CD14-positive monocyte (primary cell): ENCODE data around the gene MXI1. TPM values are rescaled to one million over a fixed set of nuclear protein-coding genes. Genes with fewer than 3 reads are reported as not detected.
"Not testable (repeated sequence)": the region's sequence is repeated elsewhere in the genome, so short reads cannot be mapped to it uniquely, and the experiment has no call there.

Experiments used
- DNase-seq, 3 donors: peaks; one replicate each; pipeline ENCODE4 v3.0.0-alpha.2; 2011 to 2022
- H2AFZ ChIP-seq: 2 replicates; pipeline ENCODE4 v1.6.0; 2012; ENCODE audit warnings: mild to moderate bottlenecking, low read depth, low read length, inconsistent platforms; ENCODE audit not compliant: insufficient read depth, poor library complexity, severe bottlenecking
- H3K27ac ChIP-seq, 2 donors: 1 replicate in 1 of 2; 2 replicates in 1 of 2; pipeline ENCODE4 v1.5.1; 2012 to 2013; ENCODE audit warnings: low read length in 2 of 2, control low read depth in 1 of 2, inconsistent platforms in 1 of 2, low read depth in 1 of 2, mild to moderate bottlenecking in 1 of 2
- H3K27me3 ChIP-seq, 2 donors: one replicate each; pipeline versions ENCODE4 v1.6.0 to v1.6.1; 2011 to 2013; ENCODE audit warnings: low read length in 2 of 2; ENCODE audit not compliant: control insufficient read depth in 2 of 2, insufficient read depth in 2 of 2
- H3K36me3 ChIP-seq, 2 donors: replicated peaks in 1 of 2; 1 replicate in 1 of 2; 2 replicates in 1 of 2; pipeline versions ENCODE4 v1.5.1 to v1.6.1; 2012 to 2013; ENCODE audit warnings: low read length in 2 of 2, control low read depth in 1 of 2, inconsistent platforms in 1 of 2, mild to moderate bottlenecking in 1 of 2; ENCODE audit not compliant: insufficient read depth in 2 of 2, control insufficient read depth in 1 of 2
- H3K4me1 ChIP-seq, 2 donors: 1 replicate in 1 of 2; 2 replicates in 1 of 2; pipeline versions ENCODE4 v1.5.1 to v1.6.1; 2012 to 2013; ENCODE audit warnings: low read length in 2 of 2, control low read depth in 1 of 2, inconsistent platforms in 1 of 2, mild to moderate bottlenecking in 1 of 2, moderate library complexity in 1 of 2; ENCODE audit not compliant: insufficient read depth in 2 of 2, control insufficient read depth in 1 of 2
- H3K4me2 ChIP-seq: replicated peaks from 2 replicates; pipeline ENCODE3; 2012; ENCODE audit warnings: low read length, moderate library complexity, mild to moderate bottlenecking; ENCODE audit not compliant: poor library complexity, severe bottlenecking; ENCODE audit errors: extremely low read depth
- H3K4me3 ChIP-seq, 3 experiments: fragments of 200-600 bp in 1 of 3; sonication (generic) in 1 of 3; replicated peaks in 1 of 3; 1 replicate in 2 of 3; 2 replicates in 1 of 3; pipeline ENCODE4 v1.5.1; 2011 to 2013; ENCODE audit warnings: low read length in 3 of 3, mild to moderate bottlenecking in 3 of 3, control low read depth in 2 of 3, low read depth in 2 of 3, inconsistent platforms in 1 of 3, moderate library complexity in 1 of 3
- H3K79me2 ChIP-seq: 2 replicates; pipeline ENCODE4 v1.6.0; 2012; ENCODE audit warnings: mild to moderate bottlenecking, control low read depth, inconsistent platforms, low read length, moderate library complexity; ENCODE audit not compliant: insufficient read depth
- H3K9ac ChIP-seq: 2 replicates; pipeline ENCODE4 v1.6.0; 2017; ENCODE audit warnings: low read length, mild to moderate bottlenecking; ENCODE audit not compliant: insufficient read depth, poor library complexity, severe bottlenecking
- H3K9me3 ChIP-seq, 2 donors: replicated peaks in 1 of 2; 1 replicate in 1 of 2; 2 replicates in 1 of 2; pipeline versions ENCODE4 v1.5.1 to v1.6.1; 2012 to 2013; ENCODE audit warnings: low read length in 2 of 2, control low read depth in 1 of 2; ENCODE audit not compliant: control insufficient read depth in 1 of 2, insufficient read depth in 1 of 2
- H4K20me1 ChIP-seq: 2 replicates; pipeline ENCODE4 v1.6.0; 2012; ENCODE audit warnings: mild to moderate bottlenecking, low read length, control low read depth, moderate library complexity; ENCODE audit not compliant: insufficient read depth
- H3K27ac Mint-ChIP-seq, 7 donors: one replicate each; pipeline ENCODE4 v1.8.0; 2020; ENCODE audit warnings: mild to moderate bottlenecking in 7 of 7, mixed read lengths in 7 of 7, moderate library complexity in 6 of 7, inconsistent platforms in 2 of 7
- H3K27me3 Mint-ChIP-seq, 3 donors: one replicate each; pipeline ENCODE4 v1.8.0; 2021 to 2022; ENCODE audit warnings: low read depth in 3 of 3, mild to moderate bottlenecking in 3 of 3, mixed read lengths in 3 of 3, moderate library complexity in 3 of 3, inconsistent platforms in 1 of 3
- H3K36me3 Mint-ChIP-seq, 2 donors: one replicate each; pipeline ENCODE4 v1.8.0; 2020; ENCODE audit warnings: mixed read lengths in 2 of 2, inconsistent platforms in 1 of 2, mild to moderate bottlenecking in 1 of 2
- H3K4me1 Mint-ChIP-seq: one replicate; pipeline ENCODE4 v1.8.0; 2020; ENCODE audit warnings: mild to moderate bottlenecking, mixed read lengths
- H3K4me3 Mint-ChIP-seq, 2 donors: one replicate each; pipeline ENCODE4 v1.8.0; 2020; ENCODE audit warnings: mild to moderate bottlenecking in 2 of 2, mixed read lengths in 2 of 2, moderate library complexity in 1 of 2
- H3K9me3 Mint-ChIP-seq, 7 donors: one replicate each; pipeline ENCODE4 v1.8.0; 2020 to 2022; ENCODE audit warnings: mixed read lengths in 7 of 7, mild to moderate bottlenecking in 6 of 7, moderate library complexity in 6 of 7, inconsistent platforms in 2 of 7
- CTCF ChIP-seq: fragments of 200-600 bp; IDR thresholded peaks from one replicate; pipeline ENCODE4 v1.8.0; 2022; ENCODE audit warnings: antibody characterized with exemption, mild to moderate bottlenecking
- WGBS: methylation state at CpG from one replicate; pipeline ENCODE4 v1.1.5; 2013; ENCODE audit warnings: missing lambda C conversion rate; ENCODE audit not compliant: insufficient coverage; 5-methylcytosine and 5-hydroxymethylcytosine counted together
- intact Hi-C, 2 donors: fragments of 100-400 bp; cut with micrococcal nuclease; formaldehyde crosslinking; loops; one replicate each; pipeline versions ENCODE4 v1.15.0 to v1.15.1; 2023
- polyA plus RNA-seq, 3 donors: library from polyadenylated mRNA; depleted of rRNA in 1 of 3; unstranded in 2 of 3; stranded (reverse) in 1 of 3; fragments of 300-500 nt in 2 of 3; fragments of >200 nt in 1 of 3; fragmentation: Illumina TruSeq in 2 of 3; gene quantifications; 1 replicate in 2 of 3; 2 replicates in 1 of 3; pipeline ENCODE4 v1.2.3, GENCODE V29; 2012 to 2021

MXI1 gene
- polyA plus RNA-seq, 3 donors, result 13.1 to 25.7 (median 21.6) TPM

DNA sequence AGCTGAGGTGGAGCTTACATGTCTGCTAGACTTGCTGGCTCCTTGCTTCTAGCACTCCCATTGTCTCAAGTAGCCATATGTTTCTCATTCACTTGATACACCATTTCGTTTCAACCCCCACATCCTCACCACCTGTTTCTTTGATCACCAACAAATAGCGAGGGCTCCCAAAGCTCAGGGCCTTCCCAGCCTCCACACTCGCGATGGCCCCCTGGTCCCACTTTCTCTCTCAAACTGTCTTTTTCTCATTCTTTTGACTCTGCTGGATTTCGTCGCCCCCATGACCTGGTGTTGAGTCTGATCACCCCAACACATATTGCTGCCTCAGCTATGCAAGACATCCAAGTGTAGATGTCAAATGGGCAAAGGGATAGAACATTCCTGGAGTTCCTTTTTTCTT, 123.3 kb downstream of the MXI1 start:
- no peaks in the 10 kb centered on the region for H4K20me1 ChIP-seq
- H3K4me3 ChIP-seq, result no peak overlapping the region
- H3K9ac ChIP-seq, result no peak overlapping the region
- H3K9me3 ChIP-seq, result peaks cover 17 to 40% of the 10 kb centered on the region in 2 donors
- peaks cover 14 to 38% (median 33%) of the 10 kb centered on the region in 7 donors for H3K9me3 Mint-ChIP-seq
- H3K4me2 ChIP-seq, result no peak overlapping the region
- intact Hi-C loops, result no loop called here
- peaks cover 0 to 4% (median 0%) of the 10 kb centered on the region in 3 donors for H3K27me3 Mint-ChIP-seq
- WGBS, result 92% methylated on average over 2 of the region's 6 CpGs
- no peak overlapping the region for H3K27ac Mint-ChIP-seq
- H3K36me3 Mint-ChIP-seq, result no peaks in the 10 kb centered on the region
- no peaks in the 10 kb centered on the region for H3K4me1 ChIP-seq
- H2AFZ ChIP-seq, result no peak overlapping the region
- H3K36me3 ChIP-seq, result no peaks in the 10 kb centered on the region
- peaks cover 5% of the 10 kb centered on the region for H3K4me1 Mint-ChIP-seq
- no peak for TF ChIP-seq CTCF
- H3K27me3 ChIP-seq, result no peaks in the 10 kb centered on the region
- no peak overlapping the region for H3K27ac ChIP-seq
- H3K4me3 Mint-ChIP-seq, result no peak overlapping the region
- DNase-seq, result no peak
- no peaks in the 10 kb centered on the region for H3K79me2 ChIP-seq

- H3K27me3 Mint-ChIP-seq, H3K4me1 Mint-ChIP-seq, H4K20me1 ChIP-seq, DNase-seq, H3K36me3 ChIP-seq, H3K27ac ChIP-seq, H3K4me2 ChIP-seq, H3K27me3 ChIP-seq, H3K36me3 Mint-ChIP-seq, H3K4me1 ChIP-seq, H3K4me3 ChIP-seq, H3K4me3 Mint-ChIP-seq, H3K9ac ChIP-seq, H3K79me2 ChIP-seq, H3K27ac Mint-ChIP-seq, H2AFZ ChIP-seq, intact Hi-C loops: not testable (repeated sequence)
- WGBS, result 98% methylated on average over 32 of the region's 32 CpGs
- peaks cover 14 to 38% (median 33%) of the 10 kb centered on the region in 7 donors for H3K9me3 Mint-ChIP-seq
- peaks cover 17 to 40% of the 10 kb centered on the region in 2 donors for H3K9me3 ChIP-seq
These were observed 123.9 kb downstream of the MXI1 start for GRCh38 chr10:110331226-110331795.
